ENCODE measurements around the gene PIGO.

DNA sequence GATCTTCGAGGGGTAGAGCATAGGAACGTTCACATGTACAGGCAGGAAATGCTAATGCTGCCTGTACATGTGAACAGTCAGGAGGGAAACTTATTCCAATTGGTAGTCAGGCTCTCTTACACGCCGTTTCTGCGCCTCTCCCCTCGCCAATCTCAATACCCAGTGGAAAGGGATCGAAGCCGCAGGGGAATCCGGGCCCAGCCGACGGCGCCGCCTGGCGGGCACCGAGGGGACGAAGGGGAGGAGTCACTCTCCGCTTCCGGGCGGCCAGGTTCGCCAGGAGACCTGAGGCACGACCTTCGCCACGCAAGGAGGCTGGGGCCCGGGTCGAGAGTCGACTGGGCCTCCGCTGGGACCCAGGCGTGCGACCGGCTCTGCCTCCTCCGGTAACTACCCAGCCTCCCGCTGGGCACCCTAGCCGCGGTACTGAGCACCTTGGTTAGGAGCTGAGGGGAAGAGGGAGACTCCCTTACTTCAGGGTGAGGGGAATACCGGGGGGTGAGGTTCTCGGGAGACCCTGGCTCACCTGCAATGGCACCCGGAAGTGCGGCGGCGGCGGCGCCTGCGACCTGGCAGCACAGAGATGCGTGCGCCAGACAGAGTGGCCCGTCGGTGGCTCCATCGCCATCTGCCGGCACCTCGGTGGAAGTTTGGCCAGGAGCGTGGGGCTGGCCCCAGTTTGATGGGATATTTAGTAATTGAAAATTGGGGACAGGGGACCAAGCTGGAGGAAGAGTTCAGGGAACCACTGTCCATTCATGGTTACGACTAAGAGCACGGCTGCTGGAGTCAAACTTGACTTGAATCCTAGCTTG is at the start of gene PIGO:
- no peak for TF ChIP-seq SPI1 (IDR thresholded peaks at IDR 0.05; ENCODE audit: borderline replicate concordance, low read depth)
- TF ChIP-seq, protein P1, sequence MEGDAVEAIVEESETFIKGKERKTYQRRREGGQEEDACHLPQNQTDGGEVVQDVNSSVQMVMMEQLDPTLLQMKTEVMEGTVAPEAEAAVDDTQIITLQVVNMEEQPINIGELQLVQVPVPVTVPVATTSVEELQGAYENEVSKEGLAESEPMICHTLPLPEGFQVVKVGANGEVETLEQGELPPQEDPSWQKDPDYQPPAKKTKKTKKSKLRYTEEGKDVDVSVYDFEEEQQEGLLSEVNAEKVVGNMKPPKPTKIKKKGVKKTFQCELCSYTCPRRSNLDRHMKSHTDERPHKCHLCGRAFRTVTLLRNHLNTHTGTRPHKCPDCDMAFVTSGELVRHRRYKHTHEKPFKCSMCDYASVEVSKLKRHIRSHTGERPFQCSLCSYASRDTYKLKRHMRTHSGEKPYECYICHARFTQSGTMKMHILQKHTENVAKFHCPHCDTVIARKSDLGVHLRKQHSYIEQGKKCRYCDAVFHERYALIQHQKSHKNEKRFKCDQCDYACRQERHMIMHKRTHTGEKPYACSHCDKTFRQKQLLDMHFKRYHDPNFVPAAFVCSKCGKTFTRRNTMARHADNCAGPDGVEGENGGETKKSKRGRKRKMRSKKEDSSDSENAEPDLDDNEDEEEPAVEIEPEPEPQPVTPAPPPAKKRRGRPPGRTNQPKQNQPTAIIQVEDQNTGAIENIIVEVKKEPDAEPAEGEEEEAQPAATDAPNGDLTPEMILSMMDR (IDR thresholded peaks at IDR 0.05; ENCODE audit: insufficient read depth, low read length): peak; percentile 76

Data from HL-60 (cell line).